Neural progenitor cell (in vitro differentiated cells): ENCODE results near the gene TNXB. TPM values are rescaled to one million over a fixed set of nuclear protein-coding genes. Genes with fewer than 3 reads are reported as not detected.
"Not testable (repeated sequence)": the region's sequence is repeated elsewhere in the genome, so short reads cannot be mapped to it uniquely, and the experiment has no call there.

ENCODE experiments used
- DNase-seq: peaks from one replicate; pipeline ENCODE4 v3.0.0-alpha.2; 2016; ENCODE audit warnings: low spot score
- H2AFZ ChIP-seq: fragments of 200-600 bp; sonication (generic); replicated peaks from 2 replicates; pipeline ENCODE4 v1.6.1; 2016; ENCODE audit warnings: antibody characterized with exemption
- H3F3A ChIP-seq: fragments of 200-600 bp; sonication (generic); 2 replicates; pipeline ENCODE4 v1.6.1; 2016; ENCODE audit warnings: antibody characterized with exemption, low read depth
- H3K27ac ChIP-seq: fragments of 200-600 bp; sonication (generic); 2 replicates; pipeline ENCODE4 v1.5.1; 2016; ENCODE audit warnings: mild to moderate bottlenecking
- H3K27me3 ChIP-seq: fragments of 200-600 bp; sonication (generic); 2 replicates; pipeline ENCODE4 v1.6.1; 2016; ENCODE audit warnings: mild to moderate bottlenecking, moderate library complexity
- H3K36me3 ChIP-seq: fragments of 200-600 bp; sonication (generic); 2 replicates; pipeline ENCODE4 v1.5.1; 2016
- H3K4me1 ChIP-seq: fragments of 200-600 bp; sonication (generic); 2 replicates; pipeline ENCODE4 v1.6.1; 2016; ENCODE audit warnings: mixed run types
- H3K4me2 ChIP-seq: fragments of 200-600 bp; sonication (generic); 2 replicates; pipeline ENCODE4 v1.6.1; 2016
- H3K4me3 ChIP-seq: fragments of 200-600 bp; sonication (generic); 2 replicates; pipeline ENCODE4 v1.5.1; 2016
- H3K79me2 ChIP-seq: fragments of 200-600 bp; sonication (generic); 2 replicates; pipeline ENCODE4 v1.6.1; 2016; ENCODE audit warnings: low read depth
- H3K9ac ChIP-seq: fragments of 200-600 bp; sonication (generic); 2 replicates; pipeline ENCODE4 v1.6.1; 2016
- H3K9me3 ChIP-seq: fragments of 200-600 bp; sonication (generic); 2 replicates; pipeline ENCODE4 v1.5.1; 2016; ENCODE audit warnings: low read depth
- H4K20me1 ChIP-seq: fragments of 200-600 bp; sonication (generic); 2 replicates; pipeline ENCODE4 v1.6.1; 2016; ENCODE audit warnings: low read depth
- H3K27ac Mint-ChIP-seq: 3 replicates; pipeline ENCODE4 v1.8.0; 2021; ENCODE audit warnings: mixed read lengths
- H3K27me3 Mint-ChIP-seq: 2 replicates; pipeline ENCODE4 v1.8.0; 2022; ENCODE audit warnings: low read depth, mild to moderate bottlenecking, inconsistent platforms, moderate library complexity, mixed read lengths; ENCODE audit not compliant: insufficient read depth
- H3K36me3 Mint-ChIP-seq: 3 replicates; pipeline ENCODE4 v1.8.0; 2021; ENCODE audit warnings: mixed read lengths
- H3K4me1 Mint-ChIP-seq: 3 replicates; pipeline ENCODE4 v1.8.0; 2021; ENCODE audit warnings: mixed read lengths
- H3K4me3 Mint-ChIP-seq: 3 replicates; pipeline ENCODE4 v1.8.0; 2021; ENCODE audit warnings: mild to moderate bottlenecking, moderate library complexity, mixed read lengths
- H3K9me3 Mint-ChIP-seq: 3 replicates; pipeline ENCODE4 v1.8.0; 2020; ENCODE audit warnings: mixed read lengths
- CTCF ChIP-seq: fragments of 200-600 bp; sonication (generic); IDR thresholded peaks from 2 replicates; pipeline ENCODE4 v1.5.1; 2017; ENCODE audit warnings: antibody characterized with exemption, mild to moderate bottlenecking
- EZH2 ChIP-seq: fragments of 200-600 bp; sonication (generic); IDR thresholded peaks from 2 replicates; pipeline ENCODE4 v1.6.1; 2017; ENCODE audit warnings: antibody characterized with exemption, mild to moderate bottlenecking, moderate library complexity
- EZH2phosphoT487 ChIP-seq: fragments of 200-600 bp; sonication (generic); IDR thresholded peaks from 2 replicates; pipeline ENCODE4 v1.6.1; 2017; ENCODE audit warnings: antibody characterized with exemption
- total RNA-seq: library from RNA; depleted of rRNA; stranded (reverse); fragments of >200 nt; gene quantifications from 2 replicates; pipeline ENCODE4 v1.2.3, GENCODE V29; 2015; ENCODE audit warnings: low replicate concordance

The TNXB gene
- total RNA-seq, 1 donor from 2014 or later = 0.71 TPM

- H3K27me3 Mint-ChIP-seq = peaks cover 8% of the 10 kb centered on the region
- peaks cover 8% of the 10 kb centered on the region for H3F3A ChIP-seq
- H3K9me3 Mint-ChIP-seq = no peaks in the 10 kb centered on the region
- H3K4me3 ChIP-seq = no peak overlapping the region
- DNase-seq = no peak
- peaks cover 23% of the 10 kb centered on the region for H3K4me1 ChIP-seq
- H3K9me3 ChIP-seq = no peaks in the 10 kb centered on the region
- H3K4me1 Mint-ChIP-seq = peaks cover 29% of the 10 kb centered on the region
- no peak overlapping the region for H2AFZ ChIP-seq
- no peak overlapping the region for H3K27ac ChIP-seq
- H3K79me2 ChIP-seq = no peaks in the 10 kb centered on the region
- H3K4me3 Mint-ChIP-seq = peak overlapping the region; percentile 24
- H3K9ac ChIP-seq = no peak overlapping the region
- no peak overlapping the region for H3K27ac Mint-ChIP-seq
- H3K36me3 Mint-ChIP-seq = no peaks in the 10 kb centered on the region
- no peak for TF ChIP-seq CTCF
- no peak for TF ChIP-seq EZH2phosphoT487
- TF ChIP-seq EZH2 = no peak
- no peaks in the 10 kb centered on the region for H3K27me3 ChIP-seq
- H3K4me2 ChIP-seq = no peak overlapping the region
- H3K36me3 ChIP-seq = no peaks in the 10 kb centered on the region
- no peaks in the 10 kb centered on the region for H4K20me1 ChIP-seq
Measured at GRCh38 chr6:32068867-32069266, 40.3 kb downstream of the TNXB start.

- H3K27me3 ChIP-seq, H3K36me3 Mint-ChIP-seq, H4K20me1 ChIP-seq, H3K27ac Mint-ChIP-seq, H3K4me2 ChIP-seq, H2AFZ ChIP-seq, H3K9ac ChIP-seq, H3K27ac ChIP-seq, H3K4me3 ChIP-seq, H3K9me3 ChIP-seq, H3K79me2 ChIP-seq, H3K27me3 Mint-ChIP-seq, H3K4me3 Mint-ChIP-seq, H3K36me3 ChIP-seq, H3F3A ChIP-seq, H3K9me3 Mint-ChIP-seq, DNase-seq: not testable (repeated sequence)
- peaks cover 20% of the 10 kb centered on the region for H3K4me1 ChIP-seq
- peaks cover 29% of the 10 kb centered on the region for H3K4me1 Mint-ChIP-seq
Measured at GRCh38 chr6:32068315-32068714, 40.8 kb downstream of the TNXB start.

GRCh38 chr6:32067521-32067920 lies 41.6 kb downstream of the TNXB start:
- H3K4me3 Mint-ChIP-seq, H2AFZ ChIP-seq, H3K36me3 ChIP-seq, H3K27ac ChIP-seq, H3K27me3 ChIP-seq, H3F3A ChIP-seq, H4K20me1 ChIP-seq, H3K27me3 Mint-ChIP-seq, H3K36me3 Mint-ChIP-seq, H3K9ac ChIP-seq, H3K9me3 Mint-ChIP-seq, H3K27ac Mint-ChIP-seq, H3K4me3 ChIP-seq, H3K9me3 ChIP-seq, H3K4me2 ChIP-seq, H3K79me2 ChIP-seq, DNase-seq: not testable (repeated sequence)
- H3K4me1 ChIP-seq = peaks cover 15% of the 10 kb centered on the region
- peaks cover 24% of the 10 kb centered on the region for H3K4me1 Mint-ChIP-seq

GRCh38 chr6:32064706-32065105 lies 44.4 kb downstream of the TNXB start:
- Histone ChIP-seq H3K27ac (no peak overlapping the region), H3K4me3 (no peak overlapping the region), H3K4me2 (no peak overlapping the region), H2AFZ (no peak overlapping the region), H3F3A (no peaks in the 10 kb centered on the region), H3K9ac (no peak overlapping the region), H3K27me3 (no peaks in the 10 kb centered on the region), H3K79me2 (no peaks in the 10 kb centered on the region), H3K36me3 (no peaks in the 10 kb centered on the region), H3K9me3 (no peaks in the 10 kb centered on the region), H4K20me1 (no peaks in the 10 kb centered on the region), H3K4me1 (no peaks in the 10 kb centered on the region)
- DNase-seq = no peak
- no peaks in the 10 kb centered on the region for H3K9me3 Mint-ChIP-seq
- H3K4me1 Mint-ChIP-seq = peaks cover 4% of the 10 kb centered on the region
- H3K27ac Mint-ChIP-seq = no peak overlapping the region
- no peaks in the 10 kb centered on the region for H3K36me3 Mint-ChIP-seq
- no peak overlapping the region for H3K4me3 Mint-ChIP-seq
- H3K27me3 Mint-ChIP-seq = peaks cover 9% of the 10 kb centered on the region
- TF ChIP-seq CTCF = no peak
- no peak for TF ChIP-seq EZH2
- TF ChIP-seq EZH2phosphoT487 = no peak
